ENCODE measurements around the gene NOS3.

Gene NOS3

DNA sequence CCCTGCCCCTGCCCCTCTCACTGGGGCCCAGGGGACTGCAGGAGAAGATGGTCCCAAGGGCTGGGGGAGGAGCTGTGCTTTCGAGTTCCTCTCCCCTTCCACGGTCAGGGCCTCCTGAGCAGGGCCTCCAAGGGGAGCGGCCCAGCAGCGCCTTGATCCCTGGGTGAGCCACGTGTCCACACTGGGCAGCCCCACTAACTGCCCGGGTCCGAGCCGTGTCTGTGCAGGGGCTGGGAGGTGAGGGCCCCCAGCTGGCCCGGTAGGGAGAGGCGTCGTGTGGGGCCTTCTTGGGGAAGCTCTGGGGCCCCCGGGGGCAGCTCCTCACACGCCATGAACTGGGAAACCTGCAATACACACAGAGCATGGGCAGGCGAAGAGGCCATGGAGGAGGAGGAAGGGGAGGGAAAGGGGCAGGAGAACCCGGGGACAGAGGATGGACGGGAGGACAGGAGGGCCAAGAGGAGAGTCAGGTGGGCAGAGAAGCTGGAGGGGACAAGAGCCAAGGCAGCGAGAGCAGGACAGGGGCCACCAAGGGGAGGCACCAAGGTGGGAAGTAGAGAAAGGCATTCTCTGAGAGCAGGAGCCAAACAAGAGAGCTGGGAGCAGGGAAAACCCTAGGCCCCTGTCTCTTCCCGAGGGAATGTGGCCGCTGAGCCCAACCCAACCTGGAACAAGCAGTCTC is 45.5 kb upstream of the NOS3 start:
- DNase-seq (ENCODE audit: low spot score): no peak
- TF ChIP-seq, protein P1, sequence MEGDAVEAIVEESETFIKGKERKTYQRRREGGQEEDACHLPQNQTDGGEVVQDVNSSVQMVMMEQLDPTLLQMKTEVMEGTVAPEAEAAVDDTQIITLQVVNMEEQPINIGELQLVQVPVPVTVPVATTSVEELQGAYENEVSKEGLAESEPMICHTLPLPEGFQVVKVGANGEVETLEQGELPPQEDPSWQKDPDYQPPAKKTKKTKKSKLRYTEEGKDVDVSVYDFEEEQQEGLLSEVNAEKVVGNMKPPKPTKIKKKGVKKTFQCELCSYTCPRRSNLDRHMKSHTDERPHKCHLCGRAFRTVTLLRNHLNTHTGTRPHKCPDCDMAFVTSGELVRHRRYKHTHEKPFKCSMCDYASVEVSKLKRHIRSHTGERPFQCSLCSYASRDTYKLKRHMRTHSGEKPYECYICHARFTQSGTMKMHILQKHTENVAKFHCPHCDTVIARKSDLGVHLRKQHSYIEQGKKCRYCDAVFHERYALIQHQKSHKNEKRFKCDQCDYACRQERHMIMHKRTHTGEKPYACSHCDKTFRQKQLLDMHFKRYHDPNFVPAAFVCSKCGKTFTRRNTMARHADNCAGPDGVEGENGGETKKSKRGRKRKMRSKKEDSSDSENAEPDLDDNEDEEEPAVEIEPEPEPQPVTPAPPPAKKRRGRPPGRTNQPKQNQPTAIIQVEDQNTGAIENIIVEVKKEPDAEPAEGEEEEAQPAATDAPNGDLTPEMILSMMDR (IDR thresholded peaks at IDR 0.05; ENCODE audit: extremely low read depth, missing control alignments): no peak

DNA sequence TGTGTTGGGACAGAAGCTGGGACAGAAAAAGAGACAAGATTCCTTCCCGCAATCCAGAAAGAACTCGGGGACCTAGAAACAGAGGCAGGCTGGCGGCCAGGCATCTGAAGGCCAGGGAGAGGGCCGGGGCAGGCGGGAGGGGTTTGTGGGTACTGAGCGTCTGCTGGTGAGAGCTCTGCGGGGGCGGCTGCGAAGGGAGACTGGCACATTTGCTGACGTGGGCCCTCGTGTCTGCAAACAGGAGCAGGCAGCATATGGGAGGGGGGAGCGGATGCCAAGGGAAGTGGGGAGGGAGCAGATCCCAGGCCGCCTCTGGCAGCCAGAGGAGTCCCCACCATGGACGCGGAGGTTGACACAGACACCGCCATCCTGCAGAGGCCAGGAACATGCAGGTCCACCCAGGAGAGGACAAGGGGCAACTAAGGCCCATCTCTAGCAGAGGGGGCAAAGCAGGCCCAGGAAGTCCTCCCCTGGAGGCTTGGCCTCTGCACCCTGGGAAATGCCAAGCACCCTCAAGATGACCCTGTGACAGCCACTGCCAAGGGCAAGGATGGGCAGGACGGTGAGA is 44.9 kb upstream of the NOS3 start:
- DNase-seq (ENCODE audit: low spot score): no peak
- TF ChIP-seq, protein P1 (IDR thresholded peaks at IDR 0.05; ENCODE audit: extremely low read depth, missing control alignments): no peak

DNA sequence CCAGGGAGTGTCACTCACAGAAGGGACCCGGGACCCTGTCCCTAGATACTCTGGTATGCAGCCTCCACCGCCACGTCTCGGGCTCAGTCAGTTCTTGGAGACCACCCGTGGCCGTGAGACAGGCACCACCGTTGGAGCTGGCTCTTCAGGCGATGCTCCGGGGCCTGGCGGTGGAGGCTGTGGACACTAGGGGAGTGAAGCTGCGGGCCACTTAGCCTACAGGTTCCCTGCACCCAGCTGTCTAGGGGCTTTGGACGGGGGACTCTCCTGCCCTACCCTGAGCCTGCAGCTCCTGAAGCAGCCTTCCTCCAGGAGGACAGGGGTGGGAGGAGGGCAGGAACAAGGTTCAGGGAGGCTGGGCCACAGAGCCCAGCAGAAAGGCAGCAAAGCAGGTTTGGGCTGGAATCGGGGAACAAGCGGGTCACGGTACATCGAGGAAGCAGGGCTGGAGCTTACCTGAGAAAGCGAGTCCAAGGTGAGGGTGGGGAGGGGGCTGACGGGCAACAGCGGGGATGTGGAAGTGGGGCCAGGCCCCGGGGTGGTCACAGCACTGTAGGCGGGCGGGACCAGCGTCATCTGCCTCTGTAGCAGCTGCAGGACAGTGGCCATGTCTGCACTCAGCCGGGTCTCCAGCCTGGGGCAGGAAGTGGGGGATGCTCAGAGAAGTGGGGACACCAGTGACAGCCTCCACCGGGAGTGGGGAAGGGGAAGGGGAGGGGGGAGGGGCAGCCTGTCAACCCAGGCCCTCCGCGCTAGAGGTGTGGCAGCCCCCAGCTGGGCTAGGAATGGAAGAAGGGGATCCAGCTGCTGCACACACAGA is 44.2 kb upstream of the NOS3 start:
- no peak for DNase-seq (ENCODE audit: low spot score)
- TF ChIP-seq, protein P1 (IDR thresholded peaks at IDR 0.05; ENCODE audit: extremely low read depth, missing control alignments): no peak

DNA sequence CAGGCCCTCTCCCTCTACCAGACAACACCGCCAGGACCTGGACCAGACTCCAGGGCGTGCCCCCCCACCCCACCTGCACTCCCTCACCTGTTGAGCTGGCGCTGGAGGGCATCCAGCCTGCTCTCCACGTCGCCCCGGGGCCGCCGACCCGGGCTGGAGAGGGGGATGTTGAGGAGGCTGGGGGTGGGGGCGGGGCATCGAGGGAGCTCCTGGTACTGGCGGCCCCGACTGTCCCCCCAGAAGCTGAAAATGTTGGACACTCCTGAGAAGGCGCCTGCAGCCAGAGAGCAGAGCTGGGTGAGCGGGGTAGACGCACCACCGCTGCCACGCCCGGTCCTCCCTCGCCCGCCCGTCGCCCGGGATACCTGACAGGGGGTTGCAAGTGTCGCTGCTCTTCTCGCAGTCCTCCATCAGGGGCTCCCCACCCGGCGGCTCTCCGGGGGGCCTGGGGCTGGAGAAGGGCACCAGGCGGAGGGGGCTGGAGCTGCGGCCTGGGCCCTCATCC is 43.5 kb upstream of the NOS3 start:
- DNase-seq (ENCODE audit: low spot score): no peak
- TF ChIP-seq, protein P1 (IDR thresholded peaks at IDR 0.05; ENCODE audit: extremely low read depth, missing control alignments): no peak

DNA sequence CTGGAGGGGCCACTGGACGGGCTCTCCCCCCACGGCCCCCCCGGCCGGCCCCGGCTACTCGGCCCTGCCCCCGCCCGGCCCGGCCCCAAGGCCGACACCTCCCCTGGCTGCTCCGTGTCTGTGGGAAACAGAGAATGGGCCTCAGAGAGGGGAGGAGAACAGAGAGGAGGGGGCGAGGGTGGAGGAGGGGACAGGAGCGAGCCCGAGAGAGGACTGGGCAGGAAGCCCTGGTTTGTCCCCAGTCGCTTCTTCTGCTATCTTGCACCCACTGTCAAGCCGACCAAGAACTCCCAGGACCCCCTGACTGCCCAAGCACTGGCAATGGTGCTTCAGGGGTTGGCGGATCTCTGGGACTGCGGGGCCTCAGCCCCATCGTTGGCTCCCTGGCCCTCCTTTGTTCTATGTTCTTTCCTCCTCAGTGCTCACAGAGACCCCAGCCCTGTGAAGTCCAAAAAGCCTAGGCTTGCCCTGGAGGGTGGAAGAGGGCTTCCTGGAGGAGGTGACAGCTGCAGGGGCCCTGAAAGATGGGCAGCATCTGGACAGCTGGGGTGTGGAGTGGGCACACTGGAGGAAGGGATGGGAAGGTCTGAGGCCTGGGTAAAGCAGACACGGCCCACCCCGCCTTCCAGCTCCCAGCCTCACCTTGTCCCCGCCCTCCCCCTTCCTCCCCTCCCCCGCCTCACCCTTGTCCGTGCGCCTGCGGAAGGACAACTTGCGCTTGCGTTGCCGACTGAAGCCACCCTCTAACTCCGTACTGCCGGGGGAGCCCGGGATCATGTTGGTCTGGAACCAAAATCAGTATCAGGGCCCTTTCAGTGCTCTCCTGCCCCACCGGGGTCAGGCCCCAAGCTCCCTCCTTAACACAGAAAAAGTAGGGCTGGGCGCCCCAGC is 42.8 kb upstream of the NOS3 start:
- DNase-seq (ENCODE audit: low spot score): peak; percentile 43
- TF ChIP-seq, protein P1 (IDR thresholded peaks at IDR 0.05; ENCODE audit: extremely low read depth, missing control alignments): no peak

DNA sequence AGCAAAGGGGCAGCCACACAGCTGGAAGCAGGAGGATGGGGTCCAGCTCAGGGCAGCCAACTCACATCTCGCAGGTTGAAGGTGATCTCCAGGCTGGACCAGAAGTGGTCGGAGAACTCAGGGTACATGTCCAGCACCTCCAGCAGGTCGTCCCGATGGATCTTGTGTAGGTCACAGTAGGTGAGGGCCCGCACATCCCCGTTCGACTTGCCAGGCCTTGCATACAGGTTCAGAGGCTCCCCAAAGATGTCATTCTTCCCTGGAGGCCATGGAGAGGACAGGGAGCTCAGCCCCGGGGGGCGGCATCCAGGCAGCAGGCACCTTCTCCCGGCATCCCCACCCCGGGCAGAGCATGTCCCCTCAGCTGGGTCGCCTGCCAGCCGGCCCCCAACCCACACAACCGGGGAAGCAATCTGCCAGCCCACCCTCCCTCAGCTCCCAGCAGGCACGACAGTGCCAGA is 42.0 kb upstream of the NOS3 start:
- TF ChIP-seq, protein P1 (IDR thresholded peaks at IDR 0.05; ENCODE audit: extremely low read depth, missing control alignments): no peak

More for the DNA sequence above, 42.0 kb upstream of the NOS3 start:
- peak; percentile 27 for DNase-seq (ENCODE audit: low spot score)

Measured in GM20000 (cell line).